HG02852 (cell line): ENCODE results near the gene USP24.
"Not testable (repeated sequence)": the region's sequence is repeated elsewhere in the genome, so short reads cannot be mapped to it uniquely, and the experiment has no call there.

Source experiments
- ATAC-seq: cut with Tn5 transposase; IDR thresholded peaks from one replicate; pipeline ENCODE4 v1.9.1; 2021; ENCODE audit warnings: mild to moderate bottlenecking, moderate library complexity; ENCODE audit not compliant: unreplicated experiment

Gene USP24

DNA sequence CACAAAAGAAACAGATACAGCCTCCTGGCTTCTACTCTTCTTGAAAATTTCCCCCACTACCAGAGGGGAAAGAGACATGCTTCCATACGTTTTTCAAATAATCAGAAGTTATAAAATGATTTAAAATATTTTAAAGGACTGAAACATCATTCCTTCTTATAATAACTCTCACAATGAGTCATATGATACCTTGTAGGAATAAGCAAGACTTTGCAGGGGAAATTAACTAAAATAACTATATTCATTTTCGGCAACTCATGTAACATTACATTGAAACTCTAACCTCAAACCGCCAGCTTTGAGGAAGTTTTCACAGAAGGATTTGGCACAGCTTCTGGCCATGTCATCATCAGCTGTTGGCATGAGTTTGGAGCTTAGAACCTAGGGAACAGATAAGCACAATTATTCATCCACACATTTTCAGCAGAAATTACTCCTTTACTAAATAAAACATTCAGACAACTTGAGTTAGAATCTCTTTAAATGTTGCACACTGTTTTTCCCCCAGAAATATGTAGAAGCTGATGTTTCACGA lies 85.9 kb downstream of the USP24 start:
- ATAC-seq, result no peak

DNA sequence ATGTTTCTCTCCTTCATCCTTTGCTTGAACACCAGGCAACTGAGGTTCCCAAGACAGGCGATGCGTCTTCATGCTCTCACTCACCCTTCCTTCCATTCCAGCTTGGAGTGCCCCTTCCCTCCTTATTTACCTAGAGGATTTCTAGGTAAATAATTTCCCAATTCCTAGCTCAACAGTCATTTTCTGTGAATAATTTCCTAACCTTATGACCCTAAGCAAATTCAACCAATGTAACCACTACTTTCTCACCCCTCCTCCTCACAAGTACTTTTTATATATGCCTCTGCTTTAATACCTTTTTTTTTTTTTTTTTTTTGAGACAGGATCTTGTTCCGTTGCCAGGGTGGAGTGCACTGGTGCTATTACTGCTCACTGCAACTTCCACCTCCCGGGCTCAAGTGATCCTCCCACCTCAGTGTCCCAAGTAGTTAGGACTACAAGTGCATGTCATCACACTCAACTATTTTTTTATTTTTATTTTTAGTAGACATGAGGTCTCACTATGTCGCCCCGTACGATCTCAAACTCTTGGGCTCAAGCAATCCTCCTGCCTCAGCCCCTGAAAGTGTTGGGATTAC lies 86.7 kb downstream of the USP24 start:
- ATAC-seq, result no peak

DNA sequence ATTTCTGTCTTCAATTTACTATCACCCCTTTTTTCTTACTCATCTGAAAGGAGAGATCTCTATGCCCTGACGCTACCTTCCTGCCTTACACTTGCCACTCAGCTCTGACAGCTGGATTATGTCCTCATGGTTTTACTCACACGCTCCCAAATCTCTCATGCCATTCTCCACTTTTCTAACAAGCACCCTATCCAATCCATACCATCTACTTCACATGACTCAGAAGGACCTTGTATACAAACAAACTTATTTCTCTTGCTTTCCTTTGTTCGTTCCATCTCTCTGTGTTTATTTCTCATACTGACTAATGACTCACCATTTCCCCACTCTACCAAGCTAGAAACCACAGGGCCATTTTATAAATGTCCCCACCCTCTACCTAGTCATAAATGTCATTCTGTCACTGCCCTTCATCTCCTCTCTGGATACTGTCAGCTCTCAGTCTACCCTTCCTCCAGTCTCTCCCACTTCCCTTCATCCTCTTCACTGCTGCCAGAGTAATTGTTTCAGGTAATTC lies 87.3 kb downstream of the USP24 start:
- peak; percentile 74 for ATAC-seq

DNA sequence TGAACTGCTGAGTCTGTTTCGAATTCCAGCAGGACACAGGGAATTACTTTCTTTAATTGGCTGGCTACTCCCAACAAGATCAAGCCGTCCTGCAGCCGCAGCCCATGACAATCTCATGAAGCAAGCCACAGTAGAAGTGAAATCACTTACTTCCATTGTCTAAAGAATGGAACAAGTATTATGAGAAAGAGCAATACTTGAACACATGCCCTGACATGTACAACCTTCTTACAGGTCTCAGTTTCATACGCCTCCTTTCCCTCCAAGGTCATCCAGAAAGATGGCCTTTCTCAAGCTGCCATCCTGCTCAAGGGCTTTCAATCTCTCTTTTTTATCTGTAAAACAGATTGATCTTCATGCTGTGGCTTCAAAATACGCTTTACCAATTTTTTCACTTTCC lies 90.7 kb downstream of the USP24 start:
- no peak for ATAC-seq

DNA sequence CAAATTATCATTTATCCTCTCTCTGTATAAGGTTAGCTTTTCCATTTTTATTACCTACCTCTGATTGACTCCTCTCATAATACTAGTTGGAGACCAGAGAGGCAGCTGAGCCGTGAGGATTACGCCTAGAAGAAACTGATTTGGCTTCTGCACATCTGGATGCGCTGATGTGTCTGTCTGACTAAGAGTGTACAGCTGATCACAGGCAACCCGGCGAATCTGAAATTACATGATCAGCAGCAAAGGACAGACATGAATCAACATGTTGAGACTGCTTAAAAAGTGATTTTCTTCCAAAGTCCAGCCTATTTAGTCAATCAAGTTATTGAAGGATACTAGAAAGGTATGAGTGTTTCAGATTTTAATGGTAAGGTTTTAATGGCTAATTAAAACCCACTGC lies 94.6 kb downstream of the USP24 start:
- ATAC-seq, result no peak

DNA sequence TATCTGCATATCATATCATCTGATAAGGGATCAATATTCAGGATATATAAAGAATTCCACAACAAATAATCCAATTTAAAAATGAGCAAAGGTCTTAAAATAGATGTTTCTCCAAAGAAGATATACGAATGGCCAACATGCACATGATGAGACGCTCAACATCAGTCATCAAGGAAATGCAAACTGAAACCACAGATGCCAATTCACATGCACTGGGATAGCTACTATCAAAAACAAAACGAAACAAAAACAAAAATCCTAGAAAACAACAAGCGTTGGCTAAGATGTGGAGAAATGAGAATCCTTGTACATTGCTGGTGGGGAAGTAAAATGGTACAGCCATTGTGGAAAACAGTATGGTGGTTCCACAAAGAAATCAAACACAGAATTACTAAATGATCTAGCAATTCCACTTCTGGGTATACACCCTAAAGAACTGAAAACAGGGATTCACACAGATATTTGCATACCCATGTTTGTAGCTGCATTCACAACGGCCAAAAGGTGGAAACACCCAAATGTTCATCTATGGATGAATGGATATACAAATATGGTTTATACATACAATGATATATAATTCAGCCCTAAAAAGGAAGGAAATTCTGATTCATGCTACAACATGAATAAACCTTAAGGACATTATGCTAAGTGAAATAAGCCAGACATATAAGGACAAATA lies 96.4 kb downstream of the USP24 start:
- ATAC-seq, result no peak

DNA sequence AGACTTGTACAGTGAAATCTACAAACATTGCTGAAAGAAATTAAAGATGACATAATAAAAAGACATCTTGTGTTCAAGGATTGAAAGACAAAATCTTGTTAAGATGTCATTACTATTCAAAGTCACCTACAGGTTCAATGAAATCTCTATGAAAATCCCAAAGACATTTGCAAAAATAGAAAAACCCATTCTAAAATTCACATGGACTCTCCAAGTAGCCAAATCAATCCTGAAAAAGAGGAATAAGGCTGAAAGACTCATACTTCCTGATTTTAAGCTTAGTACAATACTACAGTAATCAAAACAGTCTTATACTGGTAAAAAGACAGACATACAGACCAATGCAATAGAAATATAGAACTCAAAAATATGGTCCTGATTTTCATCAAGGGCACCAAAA lies 97.2 kb downstream of the USP24 start:
- ATAC-seq, result no peak

DNA sequence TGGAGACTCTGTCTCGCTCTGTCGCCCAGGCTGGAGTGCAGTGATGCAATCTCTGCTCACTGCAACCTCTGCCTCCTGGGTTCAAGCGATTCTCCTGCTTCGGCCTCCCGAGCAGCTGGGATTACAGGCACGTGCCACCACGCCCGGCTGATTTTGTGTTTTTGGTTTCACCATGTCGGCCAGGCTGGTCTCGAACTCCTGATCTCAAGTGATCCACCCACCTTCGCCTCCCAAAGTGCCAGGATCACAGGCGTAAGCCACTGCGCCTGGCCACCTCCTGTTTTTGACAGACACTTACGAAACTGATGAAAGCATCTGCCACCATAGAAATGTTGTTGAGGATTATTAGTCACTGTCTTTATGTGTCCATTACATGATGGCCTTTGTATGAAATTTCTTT lies 106.2 kb downstream of the USP24 start:
- not testable (repeated sequence) for ATAC-seq

DNA sequence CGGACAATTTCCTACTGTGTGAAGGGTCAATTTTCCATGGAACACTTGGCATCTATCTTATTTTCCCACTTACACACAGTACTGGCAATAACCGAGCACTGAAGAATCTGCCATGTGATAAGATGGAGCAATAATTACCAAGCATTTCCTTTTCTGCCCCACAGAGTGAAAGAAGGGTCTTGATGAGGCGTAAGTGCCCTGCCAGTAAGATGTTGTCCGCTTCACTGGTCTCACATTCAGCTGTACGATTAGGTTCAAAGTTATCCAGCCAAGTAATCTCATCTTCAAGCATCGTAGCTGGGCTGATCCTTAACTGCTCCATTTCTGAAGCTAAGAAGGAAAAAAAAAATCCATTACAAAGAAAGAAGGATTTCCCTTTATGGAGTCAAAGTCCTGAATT lies 108.1 kb downstream of the USP24 start:
- no peak for ATAC-seq

DNA sequence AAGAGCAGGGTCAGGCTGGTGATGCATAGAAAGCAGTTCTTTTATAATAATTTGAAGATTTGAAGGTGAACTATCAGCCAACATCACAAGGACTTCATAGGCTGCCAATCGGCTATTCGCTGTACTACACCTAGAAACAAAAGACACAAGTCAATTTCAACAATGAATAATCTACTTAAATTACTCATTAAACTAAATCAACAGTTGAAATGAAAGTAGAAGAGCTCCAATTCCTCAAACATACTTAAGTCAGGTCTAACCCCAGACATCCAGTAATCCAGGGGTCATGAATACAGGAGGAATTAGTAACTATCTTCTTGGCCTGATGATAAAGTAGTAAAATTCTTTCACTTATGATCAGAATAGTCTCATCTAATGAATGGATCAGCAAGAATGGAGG lies 111.3 kb downstream of the USP24 start:
- ATAC-seq, result no peak

DNA sequence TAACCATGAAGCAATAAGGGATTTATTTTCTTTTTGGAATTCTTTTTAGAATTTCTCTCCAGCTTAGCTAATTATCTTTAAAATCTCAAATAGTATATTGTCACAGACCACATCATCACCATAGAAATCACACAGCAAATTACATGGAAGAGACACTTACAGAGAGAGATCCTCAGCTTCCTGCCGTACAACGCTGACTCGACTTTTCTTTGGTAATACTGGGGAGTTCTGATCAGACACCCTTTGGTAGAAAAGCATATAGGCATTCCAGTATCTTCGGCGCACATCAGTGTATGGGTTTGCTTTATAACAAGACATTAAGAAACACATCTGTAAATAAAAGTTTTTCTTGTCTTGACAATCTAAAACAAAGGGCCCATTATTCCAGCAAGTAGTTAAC lies 120.1 kb downstream of the USP24 start:
- no peak for ATAC-seq

DNA sequence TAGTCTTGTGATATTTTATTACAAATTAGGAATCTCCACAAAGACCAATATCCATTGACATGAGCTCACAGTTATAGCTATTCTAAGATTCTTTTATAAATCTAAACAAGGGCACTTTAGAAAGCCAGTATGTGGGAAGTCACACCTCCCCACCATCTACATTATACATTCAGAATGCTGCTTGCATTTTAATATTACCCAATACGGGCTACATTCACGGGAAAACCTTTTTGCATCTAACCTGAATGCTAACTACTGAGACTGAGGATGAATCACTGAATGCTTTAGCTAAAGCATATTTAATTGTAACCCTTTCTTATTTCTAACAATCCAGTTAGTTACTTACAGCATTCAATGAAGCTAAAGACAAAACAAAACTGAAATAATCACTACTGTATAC lies 122.7 kb downstream of the USP24 start:
- ATAC-seq, result no peak

DNA sequence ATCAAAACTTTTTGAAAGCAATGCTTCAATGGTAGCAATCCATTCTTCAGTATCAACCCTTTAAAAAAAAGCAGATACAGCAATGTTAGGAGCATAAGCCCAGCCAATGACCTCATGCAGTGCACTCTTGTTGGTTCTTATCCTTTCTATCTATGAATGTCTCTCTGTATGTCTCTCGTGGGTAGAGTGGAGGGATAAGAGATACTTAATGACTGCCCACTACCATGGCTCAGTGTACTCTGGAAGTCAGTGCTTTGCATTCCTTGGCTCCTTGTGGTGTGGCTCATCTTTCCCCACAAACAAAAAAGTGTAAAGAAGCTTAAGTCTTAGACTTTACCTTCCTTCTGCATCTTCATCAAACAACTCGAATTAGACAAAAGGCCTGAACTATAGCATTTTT lies 125.5 kb downstream of the USP24 start:
- ATAC-seq, result no peak

DNA sequence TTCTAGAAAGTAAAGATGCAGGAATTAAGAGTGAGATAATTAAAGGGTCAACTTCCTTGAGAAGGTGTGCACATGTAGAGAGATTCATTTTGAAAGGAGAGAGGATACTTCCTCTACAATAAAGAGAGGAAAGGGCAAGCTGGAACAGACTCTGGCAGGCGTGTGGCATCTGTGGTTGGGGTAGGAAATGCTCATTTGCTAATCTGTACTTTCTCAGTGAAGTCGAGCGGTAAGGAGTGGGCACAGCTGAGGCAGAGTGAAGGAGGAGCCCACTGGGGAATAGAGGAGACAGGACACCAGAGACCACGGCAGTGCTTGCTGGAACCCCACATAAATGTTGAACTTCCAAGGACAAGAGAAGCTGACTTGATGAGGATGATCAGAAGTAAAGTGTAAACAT lies 126.8 kb downstream of the USP24 start:
- ATAC-seq, result no peak

DNA sequence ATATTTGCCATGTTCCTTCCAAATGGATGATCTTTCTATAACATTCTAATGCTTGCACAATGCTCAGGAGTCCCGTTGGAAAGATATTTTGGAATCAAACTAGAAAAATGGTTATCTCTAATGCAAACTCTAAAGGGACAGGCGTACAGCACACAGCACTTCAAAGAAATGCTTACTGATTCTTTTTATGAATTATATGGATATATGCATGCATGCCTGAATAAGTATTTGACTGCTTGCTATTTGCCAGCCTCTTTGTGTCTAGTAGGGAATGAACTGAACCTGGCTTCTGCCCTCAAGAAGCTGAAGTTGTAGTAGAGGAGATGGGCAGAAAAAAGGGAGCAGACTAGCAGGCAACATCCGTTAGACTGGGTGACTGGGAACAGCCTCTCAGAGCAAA lies 127.7 kb downstream of the USP24 start:
- no peak for ATAC-seq

DNA sequence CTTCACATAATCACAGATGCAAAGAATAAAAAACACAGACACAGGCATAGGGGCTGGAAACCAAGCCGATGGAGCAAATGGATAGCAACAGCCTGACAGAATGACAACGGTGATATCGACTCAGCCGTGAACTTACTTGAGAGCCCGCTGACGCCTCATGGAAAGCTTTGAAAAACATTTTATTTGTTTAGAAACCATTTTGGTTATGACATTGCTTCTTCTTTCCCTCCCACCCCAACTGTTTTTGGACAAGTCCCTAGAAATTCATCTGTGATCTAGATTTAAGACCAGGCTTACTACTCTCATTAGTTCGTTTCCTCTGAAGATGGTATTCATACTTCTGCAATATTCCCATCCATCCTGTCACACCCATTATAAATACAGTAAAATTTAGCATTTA lies 130.9 kb downstream of the USP24 start:
- no peak for ATAC-seq

DNA sequence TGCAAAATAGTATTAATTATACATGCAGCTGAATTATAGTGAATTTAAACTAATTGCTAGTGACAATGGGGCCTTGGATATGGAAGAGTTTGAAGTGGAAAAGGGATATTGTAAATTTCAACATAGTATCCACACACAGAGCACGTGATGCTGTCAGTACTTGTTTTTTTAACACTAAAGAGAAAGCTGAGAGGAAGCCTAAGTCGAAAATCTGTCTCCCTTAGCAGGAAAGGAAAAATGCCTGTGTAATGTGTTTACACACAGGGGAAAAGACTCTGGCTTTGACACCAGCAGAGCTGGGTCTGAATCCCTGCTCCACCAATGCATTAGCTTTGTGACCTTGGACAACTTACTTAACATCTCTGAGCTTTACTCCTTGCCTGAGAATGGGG lies 133.3 kb downstream of the USP24 start:
- no peak for ATAC-seq

DNA sequence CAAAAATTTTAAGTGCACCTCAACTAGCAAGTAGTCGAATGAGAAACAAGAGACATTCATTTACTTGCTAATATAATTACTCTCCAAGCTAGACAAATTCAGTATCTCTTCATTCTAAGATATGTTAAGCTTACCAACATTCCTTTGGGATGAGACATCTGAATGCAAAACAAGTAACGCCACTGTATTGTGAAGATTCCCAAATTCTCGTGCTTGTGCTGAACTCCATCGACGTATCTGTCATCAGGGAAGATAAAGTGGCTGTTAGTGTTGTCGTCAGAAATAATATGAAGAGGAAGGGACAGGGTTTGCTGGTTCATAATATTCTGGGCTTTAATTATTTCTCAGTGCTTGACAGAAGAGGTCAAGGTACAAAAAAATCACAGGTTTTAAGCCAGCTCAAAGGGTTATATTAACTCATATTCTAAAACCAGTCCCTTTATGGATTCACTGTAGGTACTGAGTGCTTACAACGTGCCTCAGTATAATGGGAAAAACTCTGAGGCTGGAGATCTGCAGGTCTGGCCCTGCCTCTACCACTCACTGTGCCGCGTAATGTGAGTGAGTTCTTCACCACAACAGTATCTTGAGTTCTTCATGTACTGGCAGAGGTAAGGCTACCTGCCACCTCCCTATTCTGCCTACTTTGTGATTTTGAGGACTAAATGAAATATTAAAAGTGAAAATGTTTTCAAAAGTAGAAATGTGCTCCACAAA lies 133.8 kb downstream of the USP24 start:
- no peak for ATAC-seq

DNA sequence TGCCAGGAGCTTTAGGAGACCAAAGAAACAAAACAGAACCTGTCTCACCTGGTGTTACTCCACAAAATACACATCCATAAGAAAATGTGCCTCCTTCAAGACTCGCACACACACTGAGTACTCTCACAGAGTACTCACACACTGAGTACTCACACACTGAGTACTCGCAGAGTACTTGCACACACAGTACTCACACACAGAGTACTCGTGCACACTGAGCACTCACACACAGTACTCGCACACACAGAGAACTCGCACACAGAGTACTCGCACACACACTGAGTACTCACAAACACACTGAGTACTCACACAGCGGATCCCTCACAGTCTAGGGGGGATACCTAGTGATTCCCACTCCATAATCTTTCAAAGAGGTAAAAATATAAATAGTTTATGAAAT lies 135.5 kb downstream of the USP24 start:
- no peak for ATAC-seq

DNA sequence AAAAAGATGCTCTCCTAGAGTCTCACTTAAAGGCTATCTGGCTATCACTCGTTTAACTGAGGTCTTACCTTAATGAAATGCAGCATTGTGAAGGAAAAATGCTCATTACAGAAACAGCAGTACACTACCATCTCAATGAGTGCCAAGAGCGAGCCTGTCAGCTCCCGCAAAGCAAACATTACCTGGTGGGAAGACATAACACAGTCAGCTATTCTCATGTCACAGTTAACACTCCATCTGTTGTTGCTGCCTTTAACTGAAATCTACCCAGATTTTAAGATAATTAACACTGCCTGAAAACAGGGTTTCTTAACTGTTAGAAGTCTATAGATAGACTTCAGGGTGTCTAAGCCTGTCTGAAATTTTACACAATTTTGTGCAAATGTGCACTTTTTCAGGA lies 136.7 kb downstream of the USP24 start:
- ATAC-seq, result no peak

DNA sequence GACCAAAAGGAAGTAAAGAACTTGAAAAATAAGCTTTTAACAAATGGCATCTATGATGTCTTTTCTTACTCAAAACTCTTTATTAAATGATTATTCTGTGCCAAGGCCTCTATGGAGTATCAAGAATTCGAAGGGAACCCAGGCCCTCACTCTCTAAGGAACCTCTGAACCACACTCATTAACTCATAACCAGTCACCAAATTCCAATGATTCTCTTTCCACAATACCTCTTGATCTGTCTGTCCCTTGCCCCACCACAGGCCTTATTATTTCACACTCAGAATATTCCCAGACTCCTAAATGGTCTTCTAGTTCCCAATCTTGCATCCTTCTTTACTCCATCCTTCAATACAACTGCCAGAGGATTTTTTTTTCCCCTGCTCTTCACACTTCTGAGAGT lies 138.8 kb downstream of the USP24 start:
- ATAC-seq, result no peak

DNA sequence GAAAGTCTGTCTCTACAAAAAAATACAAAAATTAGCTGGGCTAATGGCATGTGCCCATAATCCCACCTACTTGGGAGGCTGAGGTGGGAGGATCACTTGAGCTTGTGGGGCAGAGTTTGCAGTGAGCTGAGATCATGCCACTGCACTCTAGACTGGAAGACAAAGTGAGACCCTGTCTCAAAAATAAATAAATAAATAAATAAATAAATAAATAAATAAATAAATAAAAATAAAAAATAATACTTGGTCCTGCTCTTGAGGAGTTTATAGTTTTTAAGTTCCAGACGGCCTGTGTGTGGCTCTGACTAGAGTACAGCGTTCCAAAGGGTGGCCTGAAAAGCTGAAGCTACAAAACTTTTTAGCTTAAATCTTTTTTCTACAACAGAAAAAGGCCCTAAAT lies 140.7 kb downstream of the USP24 start:
- no peak for ATAC-seq
